Measurements from ENCODE around the gene SOD2.

The SOD2 gene

GRCh38 chr6:159680104-159680503 lies 12.9 kb downstream of the SOD2 start:
- Histone ChIP-seq H3K79me2 (ENCODE audit: insufficient read depth, low read length) (0 out of 2 replicates have a peak, but pooled peaks cover 2% of the 10 kb centered on the region), H3K36me3 (ENCODE audit: insufficient read depth, low read length) (peaks cover 47% of the 10 kb centered on the region), H3K4me2 (ENCODE audit: insufficient read depth, low read length) (no peak overlapping the region), H2AFZ (ENCODE audit: low read depth, low read length) (no peak overlapping the region), H4K20me1 (ENCODE audit: insufficient read depth, low read length) (no peaks in the 10 kb centered on the region), H3K27ac (ENCODE audit: low read length) (no peak overlapping the region), H3K9ac (ENCODE audit: low read depth, low read length) (no peak overlapping the region), H3K9me3 (ENCODE audit: insufficient read depth, low read length, severe bottlenecking) (no peaks in the 10 kb centered on the region), H3K4me1 (ENCODE audit: insufficient read depth, low read length) (no peaks in the 10 kb centered on the region), H3K4me3 (ENCODE audit: low read depth in 1 of 2, low read length in 2 of 2) (no peak overlapping the region), H3K27me3 (ENCODE audit: insufficient read depth, low read length, poor library complexity) (no peaks in the 10 kb centered on the region)
- DNase-seq (no peak), ATAC-seq (ENCODE audit: insufficient read depth, low read depth) (no peak)
- no peak for TF ChIP-seq EZH2 (IDR thresholded peaks at IDR 0.05; ENCODE audit: borderline replicate concordance, low read depth, low read length, severe bottlenecking)
- no peak for TF ChIP-seq CTCF (IDR thresholded peaks at IDR 0.05; ENCODE audit: borderline replicate concordance, extremely low read depth, low read length, poor library complexity, severe bottlenecking)

- Histone ChIP-seq H3K4me3 (ENCODE audit: low read depth in 1 of 2, low read length in 2 of 2) (no peak overlapping the region), H4K20me1 (ENCODE audit: insufficient read depth, low read length) (no peaks in the 10 kb centered on the region), H3K79me2 (ENCODE audit: insufficient read depth, low read length) (0 out of 2 replicates have a peak, but pooled peaks cover 2% of the 10 kb centered on the region), H3K9me3 (ENCODE audit: insufficient read depth, low read length, severe bottlenecking) (no peaks in the 10 kb centered on the region), H2AFZ (ENCODE audit: low read depth, low read length) (no peak overlapping the region), H3K36me3 (ENCODE audit: insufficient read depth, low read length) (peaks cover 41% of the 10 kb centered on the region), H3K4me2 (ENCODE audit: insufficient read depth, low read length) (no peak overlapping the region), H3K27ac (ENCODE audit: low read length) (no peak overlapping the region), H3K27me3 (ENCODE audit: insufficient read depth, low read length, poor library complexity) (no peaks in the 10 kb centered on the region), H3K9ac (ENCODE audit: low read depth, low read length) (no peak overlapping the region), H3K4me1 (ENCODE audit: insufficient read depth, low read length) (no peaks in the 10 kb centered on the region)
- no peak for ATAC-seq (ENCODE audit: insufficient read depth, low read depth)
- no peak for DNase-seq
- TF ChIP-seq CTCF (IDR thresholded peaks at IDR 0.05; ENCODE audit: borderline replicate concordance, extremely low read depth, low read length, poor library complexity, severe bottlenecking) (no peak), EZH2 (IDR thresholded peaks at IDR 0.05; ENCODE audit: borderline replicate concordance, low read depth, low read length, severe bottlenecking) (no peak)
Measured at GRCh38 chr6:159679091-159680077, 13.7 kb downstream of the SOD2 start.

- Histone ChIP-seq H3K4me2 (ENCODE audit: insufficient read depth, low read length) (no peak overlapping the region), H3K27ac (ENCODE audit: low read length) (no peak overlapping the region), H3K9ac (ENCODE audit: low read depth, low read length) (no peak overlapping the region), H3K27me3 (ENCODE audit: insufficient read depth, low read length, poor library complexity) (no peaks in the 10 kb centered on the region), H2AFZ (ENCODE audit: low read depth, low read length) (no peak overlapping the region), H3K4me3 (ENCODE audit: low read depth in 1 of 2, low read length in 2 of 2) (no peak overlapping the region), H3K79me2 (ENCODE audit: insufficient read depth, low read length) (0 out of 2 replicates have a peak, but pooled peaks cover under 1% of the 10 kb centered on the region), H3K36me3 (ENCODE audit: insufficient read depth, low read length) (peaks cover 33% of the 10 kb centered on the region), H3K4me1 (ENCODE audit: insufficient read depth, low read length) (no peaks in the 10 kb centered on the region), H3K9me3 (ENCODE audit: insufficient read depth, low read length, severe bottlenecking) (no peaks in the 10 kb centered on the region), H4K20me1 (ENCODE audit: insufficient read depth, low read length) (no peaks in the 10 kb centered on the region)
- DNase-seq: no peak
- no peak for ATAC-seq (ENCODE audit: insufficient read depth, low read depth)
- no peak for TF ChIP-seq CTCF (IDR thresholded peaks at IDR 0.05; ENCODE audit: borderline replicate concordance, extremely low read depth, low read length, poor library complexity, severe bottlenecking)
- TF ChIP-seq EZH2 (IDR thresholded peaks at IDR 0.05; ENCODE audit: borderline replicate concordance, low read depth, low read length, severe bottlenecking): no peak
Measured at GRCh38 chr6:159678574-159678973, 14.5 kb downstream of the SOD2 start.
